A549 (cell line): ENCODE data around the gene ECPAS.

Experiments
- CTCF ChIP-seq: fragments of >200 bp; sonication (Bioruptor Twin); formaldehyde crosslinking; IDR thresholded peaks from 3 replicates; pipeline ENCODE4 v1.5.1; 2016
- KDM1A ChIP-seq: fragments of 200-600 bp; sonication (generic); IDR thresholded peaks from 2 replicates; pipeline ENCODE4 v1.6.1; 2016; ENCODE audit warnings: low read depth, mild to moderate bottlenecking
- MYC ChIP-seq: IDR thresholded peaks from 2 replicates; pipeline ENCODE4 v1.6.1; 2012; ENCODE audit warnings: mild to moderate bottlenecking, inconsistent platforms, low read length, improper control_type of control experiment, borderline replicate concordance

GRCh38 chr9:111438541-111439235 lies 45.5 kb downstream of the ECPAS start:
- TF ChIP-seq CTCF (no peak), MYC (no peak), KDM1A (no peak)
